Adrenal gland (tissue), 12 donors: ENCODE data around the gene GAPVD1. TPM values are rescaled to one million over a fixed set of nuclear protein-coding genes. Genes with fewer than 3 reads are reported as not detected.

Source experiments
- DNase-seq, 7 donors: peaks; one replicate each; pipeline ENCODE4 v3.0.0-alpha.2; 2019 to 2020
- H3K27ac ChIP-seq, 5 donors: fragments of 200-600 bp; sonication (generic) in 4 of 5; 1 replicate in 3 of 5; 2 replicates in 2 of 5; pipeline versions ENCODE4 v1.5.1 to v1.8.0; 2016 to 2020; ENCODE audit warnings: mild to moderate bottlenecking in 1 of 5
- H3K27me3 ChIP-seq: fragments of 200-600 bp; 2 replicates; pipeline ENCODE4 v1.8.0; 2021
- H3K36me3 ChIP-seq, 2 donors: fragments of 200-600 bp; replicated peaks in 1 of 2; 1 replicate in 1 of 2; 2 replicates in 1 of 2; pipeline versions ENCODE4 v1.5.1 to v1.8.0; 2018 to 2022
- H3K4me1 ChIP-seq, 2 donors: fragments of 200-600 bp; replicated peaks in 1 of 2; 1 replicate in 1 of 2; 2 replicates in 1 of 2; pipeline versions ENCODE4 v1.5.1 to v1.8.0; 2018 to 2021
- H3K4me3 ChIP-seq, 4 donors: fragments of 200-600 bp; sonication (generic) in 3 of 4; one replicate each; pipeline ENCODE4 v1.5.1; 2016 to 2018
- H3K9me3 ChIP-seq, 3 donors: fragments of 200-600 bp; sonication (generic) in 1 of 3; replicated peaks in 1 of 3; 1 replicate in 2 of 3; 2 replicates in 1 of 3; pipeline versions ENCODE4 v1.5.1 to v1.8.0; 2016 to 2021
- POLR2A ChIP-seq, 2 donors: fragments of 450-650 bp; IDR thresholded peaks; one replicate each; pipeline ENCODE4 v1.6.1; 2017; ENCODE audit warnings: antibody characterized with exemption in 2 of 2, mild to moderate bottlenecking in 2 of 2, moderate library complexity in 1 of 2
- WGBS, 4 donors: extraction: QIAGEN DNeasy Blood & Tissue Kit in 2 of 4; methylation state at CpG; one replicate each; pipeline versions ENCODE4 v1.1.5 to v1.1.7; 2013 to 2017; 5-methylcytosine and 5-hydroxymethylcytosine counted together
- intact Hi-C, 2 donors: fragments of 100-400 bp; cut with DNase I; formaldehyde crosslinking; loops; one replicate each; pipeline versions ENCODE4 v1.14.1 to v1.15.0; 2022 to 2023
- polyA plus RNA-seq, 3 donors: library from polyadenylated mRNA; stranded (reverse); fragments of 200-250 nt in 2 of 3; fragments of 350-450 nt in 1 of 3; fragmentation: Illumina TruSeq in 1 of 3; extraction: RNeasy Lipid Tissue Mini Kit (QIAGEN cat#74804) in 1 of 3; gene quantifications; one replicate each; pipeline ENCODE4 v1.2.3, GENCODE V29; 2013 to 2014
- total RNA-seq, 9 donors: library from RNA; depleted of rRNA in 4 of 9; stranded (reverse); fragments of >200 nt in 4 of 9; fragments of 120-200 nt in 1 of 9; fragmentation: NEBNext Ultra II Directional in 1 of 9; extraction: Animal tissue kit (Norgen Biotek cat#: 25700) in 1 of 9; gene quantifications; one replicate each; pipeline versions ENCODE4 v1.1.0 to v1.2.4, GENCODE V29; 2013 to 2023
- TF ChIP-seq, protein P1 (sequence below), 6 experiments: fragments of 450-650 bp in 4 of 6; fragments of 200-600 bp in 2 of 6; sonication (generic) in 1 of 6; IDR thresholded peaks; 1 replicate in 5 of 6; 2 replicates in 1 of 6; pipeline versions ENCODE4 v1.5.1 to v1.8.0; 2016 to 2021; ENCODE audit warnings: antibody characterized with exemption in 6 of 6, mild to moderate bottlenecking in 2 of 6, moderate library complexity in 1 of 6
- donor health status: healthy with polysubstance abuse.
- donor health status: Bipolar disorder and iron deficiency.
- donor health status: DM: yes; HTN: yes; CAD: no.
- donor health status: DM: no; HTN: no; CAD: no.
- donor health status: DM: no; HTN: no; CAD: no.
- donor health status: DM: yes; HTN: yes; CAD: no.

The GAPVD1 gene
- total and polyA plus RNA-seq, 12 donors: 7.1 to 63.1 (median 39.3) TPM

DNA sequence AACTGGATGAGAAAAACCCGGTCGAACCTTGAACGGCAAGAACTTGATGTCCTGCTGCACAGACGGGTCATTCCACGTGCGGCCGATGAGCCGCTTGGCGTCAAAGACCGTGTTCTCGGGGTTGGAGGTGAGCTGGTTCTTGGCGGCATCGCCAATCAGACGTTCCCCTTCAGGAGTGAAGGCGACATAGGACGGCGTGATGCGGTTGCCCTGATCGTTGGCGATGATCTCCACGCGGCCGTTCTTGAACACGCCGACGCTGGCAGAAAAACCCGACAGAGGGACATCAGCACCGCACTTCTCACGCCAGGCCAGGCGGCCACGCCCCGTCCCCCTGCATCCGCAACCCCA is 21.0 kb upstream of the GAPVD1 start:
- Histone ChIP-seq H3K4me1 (peaks cover 20 to 53% of the 10 kb centered on the region in 2 donors), H3K27me3 (no peaks in the 10 kb centered on the region), H3K4me3 (peak overlapping the region; percentile 46 to 98 (median 86)), H3K27ac (peak overlapping the region; percentile 86 to 98 (median 90)), H3K36me3 (peaks cover 0 to 41% of the 10 kb centered on the region in 2 donors), H3K9me3 (no peaks in the 10 kb centered on the region)
- DNase-seq: peak; percentile 51 to 87 (median 72)
- TF ChIP-seq POLR2A (IDR thresholded peaks at IDR 0.05): no peak
- TF ChIP-seq, protein P1, sequence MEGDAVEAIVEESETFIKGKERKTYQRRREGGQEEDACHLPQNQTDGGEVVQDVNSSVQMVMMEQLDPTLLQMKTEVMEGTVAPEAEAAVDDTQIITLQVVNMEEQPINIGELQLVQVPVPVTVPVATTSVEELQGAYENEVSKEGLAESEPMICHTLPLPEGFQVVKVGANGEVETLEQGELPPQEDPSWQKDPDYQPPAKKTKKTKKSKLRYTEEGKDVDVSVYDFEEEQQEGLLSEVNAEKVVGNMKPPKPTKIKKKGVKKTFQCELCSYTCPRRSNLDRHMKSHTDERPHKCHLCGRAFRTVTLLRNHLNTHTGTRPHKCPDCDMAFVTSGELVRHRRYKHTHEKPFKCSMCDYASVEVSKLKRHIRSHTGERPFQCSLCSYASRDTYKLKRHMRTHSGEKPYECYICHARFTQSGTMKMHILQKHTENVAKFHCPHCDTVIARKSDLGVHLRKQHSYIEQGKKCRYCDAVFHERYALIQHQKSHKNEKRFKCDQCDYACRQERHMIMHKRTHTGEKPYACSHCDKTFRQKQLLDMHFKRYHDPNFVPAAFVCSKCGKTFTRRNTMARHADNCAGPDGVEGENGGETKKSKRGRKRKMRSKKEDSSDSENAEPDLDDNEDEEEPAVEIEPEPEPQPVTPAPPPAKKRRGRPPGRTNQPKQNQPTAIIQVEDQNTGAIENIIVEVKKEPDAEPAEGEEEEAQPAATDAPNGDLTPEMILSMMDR (IDR thresholded peaks at IDR 0.05): no peak
- intact Hi-C loops: no loop called here
- 0 to 1% (median 1%) methylated on average over 24 to 33 of the region's 33 CpGs for WGBS, 4 donors

DNA sequence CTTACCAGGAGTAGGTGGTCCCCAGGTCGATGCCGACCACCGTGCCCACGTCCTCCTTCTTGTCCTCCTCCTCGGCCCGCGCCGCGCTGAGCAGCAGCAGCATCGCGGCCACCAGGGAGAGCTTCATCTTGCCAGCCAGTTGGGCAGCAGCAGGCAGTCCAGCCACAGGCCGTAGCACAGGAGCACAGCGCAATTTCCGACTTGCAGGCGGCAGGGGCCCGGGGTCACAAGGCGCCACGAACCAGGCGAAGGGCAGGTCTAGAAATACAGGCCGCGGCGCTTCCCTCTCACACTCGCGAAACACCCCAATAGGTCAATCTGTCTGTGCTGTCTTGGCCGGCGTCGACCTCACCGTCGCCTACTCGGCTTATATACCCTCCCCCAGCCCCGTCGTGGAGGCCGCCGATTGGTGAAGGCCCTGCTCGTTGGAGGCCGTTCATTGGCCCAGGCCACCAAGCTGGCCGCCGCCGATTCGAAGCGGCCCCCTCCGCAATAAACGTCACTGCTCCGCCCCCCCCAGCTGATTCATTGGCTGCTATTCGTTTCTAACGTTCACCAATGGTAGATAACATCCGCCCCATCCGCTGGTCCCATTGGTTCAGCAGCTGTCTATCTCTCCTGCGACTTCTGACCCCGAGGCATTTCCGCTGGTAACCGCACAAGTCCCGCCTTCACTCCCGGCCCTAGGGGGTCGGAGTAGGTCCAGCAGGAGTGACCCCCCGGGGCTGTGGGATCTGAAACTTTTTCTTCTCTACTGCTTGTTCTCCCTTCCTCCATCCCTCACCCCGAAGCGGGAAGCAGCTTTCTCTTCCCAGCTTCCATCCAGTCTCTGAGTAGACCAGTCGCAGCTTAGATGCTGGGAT is 20.4 kb upstream of the GAPVD1 start, which contains the start of gene HSPA5:
Gene HSPA5 (minus strand): TSS at position 344 of the 863 bp plus-strand sequence. CDS start 217 bp downstream, at position 127.
- peak; percentile 99 to 100 (median 100) for DNase-seq
- Histone ChIP-seq H3K9me3 (no peaks in the 10 kb centered on the region), H3K27ac (peak within 1 kb of the TSS; percentile 86 to 98 (median 93)), H3K4me3 (peak within 1 kb of the TSS; percentile 46 to 98 (median 86)), H3K27me3 (no peaks in the 10 kb centered on the region), H3K4me1 (peaks cover 18 to 47% of the 10 kb centered on the region in 2 donors), H3K36me3 (peaks cover 0 to 35% of the 10 kb centered on the region in 2 donors)
- TF ChIP-seq, protein P1 (IDR thresholded peaks at IDR 0.05): peak in 3 of 6 experiments; percentile 13 to 46 (median 28)
- peak; percentile 99 for TF ChIP-seq POLR2A (IDR thresholded peaks at IDR 0.05)
- 0 to 1% (median 1%) methylated on average over 24 to 59 of the region's 59 CpGs for WGBS, 4 donors
- intact Hi-C loops: no loop called here

DNA sequence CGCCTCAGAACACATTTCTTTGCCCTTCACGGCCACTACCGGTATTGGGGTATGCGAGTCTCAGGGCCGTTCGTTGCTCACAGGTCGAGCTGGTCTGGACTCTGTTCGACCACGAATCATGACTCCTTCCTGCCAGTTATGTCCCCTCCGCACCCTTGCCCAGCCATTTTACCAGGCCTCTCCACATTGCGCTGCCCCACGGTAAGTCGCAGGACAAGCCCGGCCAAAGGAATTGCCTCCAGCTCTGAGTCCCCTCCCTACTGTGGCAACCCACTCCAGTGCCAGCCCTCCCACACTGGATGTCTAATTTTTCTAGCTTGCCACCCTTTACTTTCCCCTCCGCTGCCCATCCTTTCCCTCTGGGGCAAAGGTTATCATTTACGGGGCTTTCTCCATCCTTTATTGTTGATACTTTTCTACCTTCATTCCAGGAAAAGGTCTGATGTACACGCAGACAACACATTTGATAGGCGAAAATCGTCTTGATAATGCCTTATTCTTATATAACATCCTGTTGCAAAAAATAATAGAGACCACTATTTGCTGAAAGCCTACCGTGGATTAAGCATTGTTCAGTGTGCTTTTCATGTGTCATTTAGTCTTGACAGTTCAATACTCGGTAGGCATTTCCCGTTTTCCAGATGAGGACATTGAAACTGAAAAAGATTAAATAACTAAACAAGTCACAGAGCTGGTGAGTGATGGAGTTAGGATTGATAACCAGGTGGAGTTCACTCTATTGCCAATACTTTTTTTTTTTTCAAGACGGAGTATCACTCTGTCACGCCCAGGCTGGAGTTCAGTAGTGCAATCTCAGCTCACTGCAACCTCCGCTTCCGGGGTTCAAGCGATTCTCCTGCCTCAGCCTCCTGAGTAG is 19.5 kb upstream of the GAPVD1 start:
- H3K4me3 ChIP-seq: peak overlapping the region in 3 of 4 donors; percentile 51 to 89 (median 72)
- TF ChIP-seq, protein P1 (IDR thresholded peaks at IDR 0.05): no peak
- TF ChIP-seq POLR2A (IDR thresholded peaks at IDR 0.05): no peak
- peak in 6 of 7 donors; percentile 20 to 49 (median 44) for DNase-seq
- H3K9me3 ChIP-seq: no peaks in the 10 kb centered on the region
- intact Hi-C loops: no loop called here
- peak overlapping the region; percentile 49 to 97 (median 93) for H3K27ac ChIP-seq
- H3K36me3 ChIP-seq: peaks cover 0 to 26% of the 10 kb centered on the region in 2 donors
- no peaks in the 10 kb centered on the region for H3K27me3 ChIP-seq
- peaks cover 16 to 39% of the 10 kb centered on the region in 2 donors for H3K4me1 ChIP-seq
- WGBS, 4 donors: 23 to 32% (median 28%) methylated on average over 21 to 27 of the region's 27 CpGs
